Vagina (tissue), 2 donors: Measurements from ENCODE around the gene GYG2.
"Not testable (repeated sequence)": the region's sequence is repeated elsewhere in the genome, so short reads cannot be mapped to it uniquely, and the experiment has no call there.

Experiments used
- POLR2AphosphoS5 ChIP-seq, 2 donors: sonication (generic); formaldehyde crosslinking; IDR thresholded peaks; one replicate each; pipeline ENCODE4 v1.9.0; 2017; ENCODE audit warnings: antibody characterized with exemption in 2 of 2, mild to moderate bottlenecking in 2 of 2, low read depth in 1 of 2; ENCODE audit not compliant: insufficient read depth in 1 of 2
- TF ChIP-seq, protein P1 (sequence below), 3 experiments: fragments of 450-650 bp in 2 of 3; fragments of 200-600 bp in 1 of 3; sonication (generic) in 1 of 3; IDR thresholded peaks; one replicate each; pipeline ENCODE4 v1.5.1; 2017 to 2019; ENCODE audit warnings: antibody characterized with exemption in 3 of 3, mild to moderate bottlenecking in 2 of 3, moderate library complexity in 2 of 3

DNA sequence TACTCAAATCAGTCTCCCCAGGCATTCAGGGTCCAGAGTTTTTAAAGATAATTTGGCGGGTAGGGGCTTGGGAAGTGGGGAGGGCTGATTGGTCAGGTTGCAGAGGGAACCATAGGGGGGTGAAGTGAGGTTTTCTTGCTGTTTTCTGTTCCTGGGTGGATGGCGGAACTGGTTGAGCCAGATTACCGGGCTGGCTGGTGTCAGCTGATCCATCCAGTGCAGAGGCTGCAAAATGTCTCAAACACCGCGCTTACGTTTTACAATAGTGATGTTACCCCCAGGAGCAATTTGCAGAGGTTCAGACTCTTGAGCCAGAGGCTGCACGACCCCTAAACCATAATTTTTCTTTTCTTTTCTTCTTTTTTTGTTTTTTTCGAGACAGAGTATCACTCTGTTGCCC, 25.2 kb upstream of the GYG2 start:
- TF ChIP-seq, protein P1, sequence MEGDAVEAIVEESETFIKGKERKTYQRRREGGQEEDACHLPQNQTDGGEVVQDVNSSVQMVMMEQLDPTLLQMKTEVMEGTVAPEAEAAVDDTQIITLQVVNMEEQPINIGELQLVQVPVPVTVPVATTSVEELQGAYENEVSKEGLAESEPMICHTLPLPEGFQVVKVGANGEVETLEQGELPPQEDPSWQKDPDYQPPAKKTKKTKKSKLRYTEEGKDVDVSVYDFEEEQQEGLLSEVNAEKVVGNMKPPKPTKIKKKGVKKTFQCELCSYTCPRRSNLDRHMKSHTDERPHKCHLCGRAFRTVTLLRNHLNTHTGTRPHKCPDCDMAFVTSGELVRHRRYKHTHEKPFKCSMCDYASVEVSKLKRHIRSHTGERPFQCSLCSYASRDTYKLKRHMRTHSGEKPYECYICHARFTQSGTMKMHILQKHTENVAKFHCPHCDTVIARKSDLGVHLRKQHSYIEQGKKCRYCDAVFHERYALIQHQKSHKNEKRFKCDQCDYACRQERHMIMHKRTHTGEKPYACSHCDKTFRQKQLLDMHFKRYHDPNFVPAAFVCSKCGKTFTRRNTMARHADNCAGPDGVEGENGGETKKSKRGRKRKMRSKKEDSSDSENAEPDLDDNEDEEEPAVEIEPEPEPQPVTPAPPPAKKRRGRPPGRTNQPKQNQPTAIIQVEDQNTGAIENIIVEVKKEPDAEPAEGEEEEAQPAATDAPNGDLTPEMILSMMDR (IDR thresholded peaks at IDR 0.05) = not testable (repeated sequence)
- not testable (repeated sequence) for TF ChIP-seq POLR2AphosphoS5 (IDR thresholded peaks at IDR 0.05; ENCODE audit: insufficient read depth in 1 of 2, low read depth in 1 of 2)
